ENCODE measurements around the gene C12orf56.

GRCh38 chr12:64261813-64262212 lies 128.7 kb downstream of the C12orf56 start:
- no peak for TF ChIP-seq CTCF (IDR thresholded peaks at IDR 0.05 in 2 of 3, conservative IDR thresholded peaks at IDR 0.05 in 1 of 3; ENCODE audit: borderline replicate concordance in 1 of 3, insufficient read depth in 1 of 3, low read depth in 2 of 3, low read length in 2 of 3)
- TF ChIP-seq POLR2A (IDR thresholded peaks at IDR 0.05; ENCODE audit: borderline replicate concordance, extremely low read depth, insufficient read depth, insufficient read length) = no peak
- no peak for TF ChIP-seq EZH2 (IDR thresholded peaks at IDR 0.05)
- TF ChIP-seq SIN3A (IDR thresholded peaks at IDR 0.05; ENCODE audit: low read depth) = no peak
- TF ChIP-seq POLR2AphosphoS5 (IDR thresholded peaks at IDR 0.05; ENCODE audit: low read depth, low read length) = no peak
- TF ChIP-seq FOSL1 (IDR thresholded peaks at IDR 0.05; ENCODE audit: low read depth) = no peak
- no peak for TF ChIP-seq RAD21 (IDR thresholded peaks at IDR 0.05; ENCODE audit: low read depth)
- no peak for TF ChIP-seq MAX (IDR thresholded peaks at IDR 0.05)
- no peak for TF ChIP-seq ZNF274 (IDR thresholded peaks at IDR 0.05; ENCODE audit: low read depth, low read length)
- TF ChIP-seq EZH2phosphoT487 (IDR thresholded peaks at IDR 0.05; ENCODE audit: borderline replicate concordance) = no peak
- no peak for TF ChIP-seq SRF (IDR thresholded peaks at IDR 0.05; ENCODE audit: low read depth)
- TF ChIP-seq TCF7L2 (IDR thresholded peaks at IDR 0.05; ENCODE audit: borderline replicate concordance, extremely low read depth, insufficient read depth, insufficient read length) = no peak
